Stimulated activated CD4-positive, alpha-beta T cell treated with anti-CD3 and anti-CD28 coated beads, Interleukin-1b, Interleukin-23, amount 100 ng/mL, for 48 hours (primary cell): ENCODE data around the gene ZNF503.
A peak's percentile ranks its signal among the peaks of the same experiment; 100 is the strongest.

Source experiments
- DNase-seq: peaks from one replicate; pipeline ENCODE4 v3.0.0-alpha.2; 2020

The ZNF503 gene

GRCh38 chr10:75401569-75402485 lies at the start of gene ZNF503:
TSS of gene ZNF503 (minus strand) at chr10:75401764. CDS start at chr10:75401419, 345 bp downstream.
- DNase-seq: peak; percentile 60

GRCh38 chr10:75450644-75451640 lies 49.4 kb upstream of the ZNF503 start:
- DNase-seq: no peak

DNA sequence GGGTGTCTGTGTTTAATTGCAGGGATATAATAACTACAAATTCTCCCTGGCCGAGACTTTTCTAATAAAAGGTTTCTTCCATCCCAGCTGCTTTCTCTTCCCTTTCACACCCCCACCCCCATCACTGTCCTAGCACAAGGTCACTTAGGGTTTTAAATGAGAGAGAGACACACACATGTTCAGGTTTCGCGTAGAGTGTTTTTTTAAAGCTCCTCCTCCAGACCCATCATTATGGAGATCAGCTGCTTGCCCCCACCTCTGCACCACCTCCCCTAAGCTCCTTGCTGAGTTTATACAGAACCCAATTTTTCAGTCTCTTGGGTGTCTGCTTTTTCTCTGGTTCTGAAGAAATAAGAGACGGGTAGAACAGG lies 48.5 kb upstream of the ZNF503 start:
- no peak for DNase-seq

DNA sequence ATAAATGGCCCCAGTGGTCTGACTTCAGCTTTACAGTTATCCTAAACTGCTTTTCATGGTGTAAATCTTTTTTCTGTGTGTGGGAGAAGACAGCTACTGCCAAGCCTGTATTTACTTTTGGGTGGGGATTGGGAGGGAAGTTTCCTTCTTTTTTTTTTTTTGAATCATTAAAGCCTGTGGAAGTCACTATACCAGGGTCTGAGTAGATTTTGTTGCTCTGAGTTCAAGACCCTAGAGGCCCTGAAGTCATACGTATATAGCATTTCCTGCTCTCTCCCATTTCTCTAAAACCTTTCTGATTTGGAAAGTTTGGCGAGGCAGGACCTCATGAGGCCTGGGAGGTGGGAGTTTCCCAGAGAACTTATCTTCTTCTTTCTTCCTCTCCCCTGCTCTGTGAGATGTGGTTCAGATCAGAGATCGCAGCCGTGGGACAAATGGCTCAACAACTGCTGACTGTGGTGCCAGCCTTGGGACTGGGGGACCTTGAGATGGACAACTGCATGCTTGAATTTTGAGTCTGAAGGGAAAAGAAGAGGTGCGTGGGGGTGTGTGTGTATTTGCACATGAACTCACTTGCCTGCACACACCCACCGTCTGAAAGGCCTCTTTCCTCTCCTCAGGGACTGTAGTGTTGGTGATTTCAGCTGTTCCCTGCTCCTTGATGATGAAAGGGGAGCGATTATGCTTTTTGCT lies 48.0 kb upstream of the ZNF503 start:
- DNase-seq: no peak

GRCh38 chr10:75448166-75448565 lies 46.6 kb upstream of the ZNF503 start:
- no peak for DNase-seq

DNA sequence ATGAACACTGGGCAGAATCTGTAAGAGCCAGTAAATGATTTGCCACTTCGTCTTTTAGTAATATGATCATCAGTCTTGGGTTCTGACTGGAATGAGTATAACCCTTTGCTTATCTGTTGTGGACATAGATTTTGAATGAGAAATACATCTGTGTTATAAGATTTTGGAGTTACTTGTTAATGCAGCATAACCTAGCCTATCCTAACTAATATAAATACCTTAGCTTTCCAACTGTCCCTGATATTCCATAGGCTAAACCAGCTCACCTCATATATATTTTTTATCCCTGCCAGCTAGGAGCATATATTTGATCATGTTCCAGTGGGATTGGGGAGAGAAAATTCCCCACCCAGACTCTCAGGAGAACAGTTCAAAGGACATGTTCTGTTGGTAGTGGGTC lies 44.9 kb upstream of the ZNF503 start:
- no peak for DNase-seq

- DNase-seq: no peak
Observed at GRCh38 chr10:75444781-75445386, 43.3 kb upstream of the ZNF503 start.

- DNase-seq: no peak
Observed at GRCh38 chr10:75443362-75443761, 41.8 kb upstream of the ZNF503 start.

DNA sequence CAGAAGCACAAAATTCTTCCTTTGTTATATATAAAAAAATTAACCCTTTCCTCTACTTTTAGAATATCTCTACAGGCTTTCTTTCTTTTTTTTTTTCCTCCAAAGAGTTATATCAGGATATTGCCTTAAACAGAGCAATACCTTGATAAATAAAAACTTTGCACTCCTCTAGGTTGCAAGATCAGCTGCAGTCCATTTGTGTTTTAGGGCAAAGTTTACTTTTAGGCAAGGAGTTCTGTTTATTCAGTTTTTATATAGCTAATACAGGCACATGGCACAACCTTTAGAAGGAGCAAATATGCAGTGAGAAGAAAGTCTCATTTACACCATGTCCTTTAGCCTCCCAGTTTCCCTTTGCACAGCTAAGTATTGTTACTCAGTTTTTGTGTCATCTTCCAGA lies 40.1 kb upstream of the ZNF503 start:
- no peak for DNase-seq

DNA sequence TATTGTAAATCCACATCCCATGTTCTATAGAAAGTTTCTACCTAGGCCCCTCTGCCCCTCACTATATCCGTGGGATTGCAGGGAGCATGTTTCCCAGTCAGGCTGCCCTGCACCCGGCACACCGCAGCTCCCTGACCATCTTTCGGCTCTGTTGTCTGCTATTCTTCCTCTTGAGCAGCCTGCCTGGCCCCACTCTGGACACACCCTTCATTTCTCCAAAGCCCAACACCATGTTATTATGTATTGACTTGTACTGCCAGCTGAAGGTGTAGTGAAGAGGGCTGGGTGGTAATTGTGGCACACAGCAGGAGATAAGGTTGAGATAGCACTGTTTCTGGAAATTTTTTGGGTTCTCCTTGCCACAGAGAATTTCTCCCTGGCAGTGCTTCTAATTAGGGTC lies 39.6 kb upstream of the ZNF503 start:
- DNase-seq: no peak

DNA sequence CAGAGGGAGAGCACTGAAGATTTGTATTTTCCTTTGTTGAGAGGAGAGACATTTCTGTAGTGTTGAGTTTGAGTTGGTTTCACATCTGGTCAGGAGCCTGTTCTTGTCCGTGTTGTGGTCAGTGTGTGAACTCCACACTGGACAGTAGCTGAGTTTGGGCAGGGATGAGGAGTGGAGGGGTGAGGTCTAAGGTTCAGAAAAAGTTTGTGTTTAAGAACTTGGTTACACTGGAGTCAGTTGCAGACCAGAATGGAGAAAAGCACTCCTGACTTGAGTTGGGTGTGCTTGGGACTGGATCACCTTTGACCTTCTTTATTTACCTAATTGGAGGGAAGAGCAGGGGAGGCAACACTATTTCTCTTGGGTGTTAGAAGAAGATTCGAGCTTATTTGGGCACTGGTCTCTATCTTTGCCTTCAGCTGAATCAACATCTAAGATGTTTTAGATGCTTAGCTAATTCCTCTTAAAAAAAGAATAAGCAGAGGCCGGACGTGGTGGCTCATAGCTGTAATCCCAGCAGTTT lies 38.8 kb upstream of the ZNF503 start:
- DNase-seq: no peak

DNA sequence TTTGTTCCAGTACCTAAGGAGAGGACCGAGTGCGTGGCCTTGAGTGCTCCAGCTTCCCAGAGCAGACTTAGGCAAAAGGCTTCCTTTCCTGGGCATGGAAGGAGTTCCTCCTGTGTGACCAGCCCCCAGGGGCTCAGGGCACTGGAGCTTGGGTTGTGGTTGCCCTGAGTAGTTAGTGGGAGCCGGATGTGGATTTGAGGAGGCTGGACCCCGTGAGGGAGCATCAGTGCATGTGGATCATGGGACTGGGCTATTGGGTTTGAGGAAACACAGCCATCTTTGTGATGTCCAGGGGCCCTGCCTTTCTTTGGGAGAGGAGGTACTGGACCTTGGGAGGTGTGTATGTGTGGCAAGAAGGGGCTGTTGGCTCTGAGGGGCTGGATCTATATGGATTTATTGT lies 38.2 kb upstream of the ZNF503 start:
- DNase-seq: no peak

GRCh38 chr10:75438275-75438674 lies 36.7 kb upstream of the ZNF503 start:
- no peak for DNase-seq

DNA sequence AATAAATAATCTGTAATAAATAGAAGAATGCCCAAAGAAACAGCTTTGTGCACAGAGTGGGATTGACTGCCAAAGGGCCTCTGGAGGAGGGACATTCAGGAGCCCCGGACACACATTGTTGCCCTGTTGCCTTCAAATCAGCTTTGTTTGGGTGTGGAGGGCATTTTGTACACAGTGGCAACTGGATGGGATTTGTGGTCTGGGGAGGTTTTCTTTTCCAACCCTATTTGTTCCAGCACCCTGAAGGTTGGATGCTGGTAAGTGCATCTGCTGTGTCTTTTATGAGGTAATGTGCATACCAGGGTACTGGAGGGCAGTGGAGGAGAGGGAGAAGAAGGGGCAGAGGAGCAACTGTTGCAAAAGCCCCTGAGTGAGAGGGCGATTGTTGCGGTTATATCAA lies 36.1 kb upstream of the ZNF503 start:
- DNase-seq: no peak

- DNase-seq: no peak
Observed at GRCh38 chr10:75436896-75437295, 35.3 kb upstream of the ZNF503 start.

DNA sequence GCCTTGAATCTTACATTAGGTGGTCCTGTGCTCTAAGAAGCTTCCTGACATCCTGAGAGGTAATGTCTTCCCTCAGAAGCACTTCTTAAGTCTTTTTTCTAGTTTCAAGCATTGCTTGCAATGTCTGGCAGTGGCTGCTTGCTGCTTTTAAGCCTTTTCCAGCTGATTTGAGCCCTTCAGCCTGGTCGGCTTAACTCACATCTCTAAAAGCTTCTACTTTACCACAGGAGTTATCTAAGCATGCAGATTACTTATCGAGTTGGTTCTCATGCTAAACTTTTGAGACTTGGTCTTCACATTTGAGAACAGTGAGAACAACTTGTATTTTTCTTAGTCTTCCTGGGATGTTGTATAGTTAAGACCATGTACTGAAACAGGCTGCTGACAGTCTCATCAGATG lies 33.7 kb upstream of the ZNF503 start:
- no peak for DNase-seq

DNA sequence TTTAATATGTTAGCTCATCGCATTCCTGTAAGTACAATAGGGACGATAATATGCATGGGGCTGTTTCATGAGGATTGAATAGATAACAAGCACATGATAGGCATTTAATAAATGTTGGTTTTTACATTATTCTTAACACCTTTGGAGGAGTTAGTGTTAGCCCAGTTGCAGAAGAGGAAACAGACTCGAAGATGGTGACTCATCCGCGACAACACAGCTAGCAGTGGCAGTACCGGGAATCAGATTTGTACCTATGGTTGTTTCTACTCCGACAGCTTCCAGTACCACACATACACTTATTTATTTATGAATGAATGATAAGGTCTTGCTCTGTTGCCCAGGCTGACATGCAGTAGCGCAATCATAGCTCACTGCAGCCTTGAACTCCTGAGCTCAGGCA lies 32.7 kb upstream of the ZNF503 start:
- no peak for DNase-seq

- DNase-seq: no peak
Observed at GRCh38 chr10:75433216-75433615, 31.7 kb upstream of the ZNF503 start.

- DNase-seq: no peak
Observed at GRCh38 chr10:75432763-75433162, 31.2 kb upstream of the ZNF503 start.

DNA sequence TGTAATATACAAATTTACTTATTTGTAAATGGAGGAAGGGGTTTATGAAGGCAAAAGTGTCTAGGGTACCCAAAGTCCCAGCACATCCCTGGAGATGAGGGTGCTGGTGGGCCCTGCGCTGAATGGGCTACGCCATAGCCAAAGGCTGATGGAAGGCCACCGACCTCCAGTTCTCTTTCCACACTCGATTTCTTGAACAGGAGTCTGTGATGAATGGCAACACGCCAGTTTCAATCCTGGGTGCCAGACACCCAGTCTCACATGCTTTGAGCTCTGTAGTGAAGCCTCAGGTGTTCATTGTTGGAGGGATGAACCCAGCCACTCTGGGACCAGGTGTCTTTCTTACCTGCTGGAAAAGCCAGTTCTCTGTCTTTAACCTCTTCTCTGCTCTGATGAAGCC lies 30.6 kb upstream of the ZNF503 start:
- no peak for DNase-seq

- no peak for DNase-seq
Observed at GRCh38 chr10:75431180-75432111, 29.9 kb upstream of the ZNF503 start, which contains the start of gene LRMDA. TSS of gene LRMDA (plus strand) at chr10:75431624.
